H1 (cell line): Measurements from ENCODE around the gene RFX2. TPM values are rescaled to one million over a fixed set of nuclear protein-coding genes. Genes with fewer than 3 reads are reported as not detected.

ENCODE experiments used
- ASH2L ChIP-seq: fragments of 200-600, 300-600 bp; sonication (generic); IDR thresholded peaks from one replicate; pipeline ENCODE4 v1.7.1; 2017; ENCODE audit warnings: low read length
- BCL11A ChIP-seq, 2 experiments: IDR thresholded peaks; one replicate each; pipeline ENCODE4 v1.6.1; 2011; ENCODE audit warnings: low read depth in 2 of 2, low read length in 2 of 2, mild to moderate bottlenecking in 2 of 2
- CHD2 ChIP-seq: IDR thresholded peaks from 2 replicates; pipeline ENCODE4 v1.6.1; 2012; ENCODE audit warnings: low read length, improper control_type of control experiment
- EP300 ChIP-seq, 2 experiments: IDR thresholded peaks; 1 replicate in 1 of 2; 2 replicates in 1 of 2; pipeline ENCODE4 v1.6.1; 2011 to 2012; ENCODE audit warnings: low read depth in 2 of 2, low read length in 2 of 2, mild to moderate bottlenecking in 2 of 2, borderline replicate concordance in 1 of 2, inconsistent platforms in 1 of 2, moderate library complexity in 1 of 2
- JUND ChIP-seq: IDR thresholded peaks from 2 replicates; pipeline ENCODE4 v1.6.1; 2011; ENCODE audit warnings: mild to moderate bottlenecking, improper control_type of control experiment, low read length
- KDM1A ChIP-seq: fragments of 200-600, 300-600 bp; sonication (generic); IDR thresholded peaks from 2 replicates; pipeline ENCODE4 v1.7.1; 2016; ENCODE audit warnings: mild to moderate bottlenecking, low read length, borderline replicate concordance
- SAP30 ChIP-seq: fragments of 300-600 bp; sonication (generic); IDR thresholded peaks from 2 replicates; pipeline ENCODE4 v1.7.1; 2012; ENCODE audit warnings: low read length, moderate library complexity, mild to moderate bottlenecking, inconsistent platforms; ENCODE audit not compliant: insufficient read depth, insufficient replicate concordance
- polyA plus RNA-seq, 7 experiments: library from polyadenylated mRNA; depleted of rRNA in 3 of 7; stranded (reverse) in 5 of 7; unstranded in 2 of 7; fragments of >200 nt in 5 of 7; fragments of 200-250 nt in 2 of 7; gene quantifications; 1 replicate in 5 of 7; 2 replicates in 1 of 7; 4 replicates in 1 of 7; pipeline versions ENCODE4 v1.2.1 to v1.2.3, GENCODE V29; 2011 to 2013; ENCODE audit warnings: missing spikeins in 2 of 7, mixed read lengths in 2 of 7
- total RNA-seq: library from RNA; stranded (reverse); fragmentation: NEBNext Ultra II Directional; extraction: Animal tissue kit (Norgen Biotek cat#: 25700); gene quantifications from 2 replicates; pipeline ENCODE4 v1.2.1, GENCODE V29; 2021

The RFX2 gene
- total and polyA plus RNA-seq, 2 of the 8 experiments (the other 6 are each of a cell fraction or from before 2014, with no cell fraction given) = 4.8 to 5.3 TPM

- TF ChIP-seq BCL11A (IDR thresholded peaks at IDR 0.05; ENCODE audit: low read depth in 2 of 2, low read length in 2 of 2) (no peak), JUND (no peak), KDM1A (no peak), ASH2L (no peak), EP300 (IDR thresholded peaks at IDR 0.05; ENCODE audit: borderline replicate concordance in 1 of 2, low read depth in 2 of 2, low read length in 2 of 2) (no peak), CHD2 (no peak), SAP30 (no peak)
Measured at GRCh38 chr19:5994405-5995165, 115.7 kb downstream of the RFX2 start (continued).
